ENCODE results near the gene AIFM3. TPM values are rescaled to one million over a fixed set of nuclear protein-coding genes. Genes with fewer than 3 reads are reported as not detected.
A peak's percentile ranks its signal among the peaks of the same experiment; 100 is the strongest.

AIFM3 gene
- total and polyA plus RNA-seq, 2 of the 13 experiments (the other 11 are each of a cell fraction or from before 2014, with no cell fraction given), result 9.0 to 15.3 TPM

DNA sequence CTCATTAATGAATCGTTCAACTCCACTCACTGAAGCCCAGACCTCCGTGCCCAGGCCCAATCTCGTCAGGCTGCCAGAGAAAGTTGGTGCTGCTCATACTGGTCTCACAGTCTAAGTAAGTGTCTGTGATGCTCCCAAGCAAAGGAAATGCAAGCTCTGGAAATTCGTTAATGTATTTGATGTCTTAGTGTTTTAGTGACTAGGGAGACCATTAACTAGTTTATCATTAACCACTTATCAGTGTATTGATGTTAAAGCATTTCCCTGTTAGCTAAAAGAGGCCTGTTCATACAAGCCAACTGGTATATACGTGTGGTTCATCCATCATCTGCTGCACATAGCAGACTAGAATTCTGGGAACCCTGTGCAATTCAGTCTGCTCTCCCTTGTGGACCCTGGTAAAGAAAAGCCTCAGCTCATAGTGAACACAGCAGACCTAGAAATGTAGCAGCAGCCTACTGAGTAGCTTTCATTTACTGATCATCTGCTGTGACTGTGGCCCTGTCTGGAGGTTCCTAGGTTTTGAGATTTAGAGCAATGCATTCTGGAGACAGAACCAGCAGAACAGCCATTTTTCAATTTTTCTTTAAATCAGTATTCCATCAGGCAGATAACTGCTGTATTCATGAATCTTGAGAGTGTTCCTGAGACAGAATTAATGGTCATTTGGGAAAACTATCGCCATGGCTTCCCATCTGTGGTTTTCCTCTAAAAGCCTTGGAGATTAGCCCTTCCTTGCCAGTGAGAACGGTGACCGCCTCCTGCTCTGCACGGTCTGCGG, 15.7 kb upstream of the AIFM3 start (continued):
- TF ChIP-seq, protein P1, sequence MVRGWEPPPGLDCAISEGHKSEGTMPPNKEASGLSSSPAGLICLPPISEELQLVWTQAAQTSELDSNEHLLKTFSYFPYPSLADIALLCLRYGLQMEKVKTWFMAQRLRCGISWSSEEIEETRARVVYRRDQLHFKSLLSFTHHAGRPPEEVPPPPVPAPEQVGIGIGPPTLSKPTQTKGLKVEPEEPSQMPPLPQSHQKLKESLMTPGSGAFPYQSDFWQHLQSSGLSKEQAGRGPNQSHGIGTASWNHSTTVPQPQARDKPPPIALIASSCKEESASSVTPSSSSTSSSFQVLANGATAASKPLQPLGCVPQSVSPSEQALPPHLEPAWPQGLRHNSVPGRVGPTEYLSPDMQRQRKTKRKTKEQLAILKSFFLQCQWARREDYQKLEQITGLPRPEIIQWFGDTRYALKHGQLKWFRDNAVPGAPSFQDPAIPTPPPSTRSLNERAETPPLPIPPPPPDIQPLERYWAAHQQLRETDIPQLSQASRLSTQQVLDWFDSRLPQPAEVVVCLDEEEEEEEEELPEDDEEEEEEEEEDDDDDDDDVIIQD (CRISPR knock-in tag; IDR thresholded peaks at IDR 0.05; ENCODE audit: low read depth), result no peak
- peak; percentile 4; the same call in 1 of the 2 replicates for TF ChIP-seq TAF1 (CRISPR knock-in tag; IDR thresholded peaks at IDR 0.05)
- no peak for TF ChIP-seq SP1 (IDR thresholded peaks at IDR 0.05)
- no peak for TF ChIP-seq SP1 (CRISPR knock-in tag; IDR thresholded peaks at IDR 0.05)
- TF ChIP-seq, protein P2, sequence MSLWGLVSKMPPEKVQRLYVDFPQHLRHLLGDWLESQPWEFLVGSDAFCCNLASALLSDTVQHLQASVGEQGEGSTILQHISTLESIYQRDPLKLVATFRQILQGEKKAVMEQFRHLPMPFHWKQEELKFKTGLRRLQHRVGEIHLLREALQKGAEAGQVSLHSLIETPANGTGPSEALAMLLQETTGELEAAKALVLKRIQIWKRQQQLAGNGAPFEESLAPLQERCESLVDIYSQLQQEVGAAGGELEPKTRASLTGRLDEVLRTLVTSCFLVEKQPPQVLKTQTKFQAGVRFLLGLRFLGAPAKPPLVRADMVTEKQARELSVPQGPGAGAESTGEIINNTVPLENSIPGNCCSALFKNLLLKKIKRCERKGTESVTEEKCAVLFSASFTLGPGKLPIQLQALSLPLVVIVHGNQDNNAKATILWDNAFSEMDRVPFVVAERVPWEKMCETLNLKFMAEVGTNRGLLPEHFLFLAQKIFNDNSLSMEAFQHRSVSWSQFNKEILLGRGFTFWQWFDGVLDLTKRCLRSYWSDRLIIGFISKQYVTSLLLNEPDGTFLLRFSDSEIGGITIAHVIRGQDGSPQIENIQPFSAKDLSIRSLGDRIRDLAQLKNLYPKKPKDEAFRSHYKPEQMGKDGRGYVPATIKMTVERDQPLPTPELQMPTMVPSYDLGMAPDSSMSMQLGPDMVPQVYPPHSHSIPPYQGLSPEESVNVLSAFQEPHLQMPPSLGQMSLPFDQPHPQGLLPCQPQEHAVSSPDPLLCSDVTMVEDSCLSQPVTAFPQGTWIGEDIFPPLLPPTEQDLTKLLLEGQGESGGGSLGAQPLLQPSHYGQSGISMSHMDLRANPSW (CRISPR knock-in tag; IDR thresholded peaks at IDR 0.05; ENCODE audit: borderline replicate concordance), result no peak
- TF ChIP-seq, protein P3, sequence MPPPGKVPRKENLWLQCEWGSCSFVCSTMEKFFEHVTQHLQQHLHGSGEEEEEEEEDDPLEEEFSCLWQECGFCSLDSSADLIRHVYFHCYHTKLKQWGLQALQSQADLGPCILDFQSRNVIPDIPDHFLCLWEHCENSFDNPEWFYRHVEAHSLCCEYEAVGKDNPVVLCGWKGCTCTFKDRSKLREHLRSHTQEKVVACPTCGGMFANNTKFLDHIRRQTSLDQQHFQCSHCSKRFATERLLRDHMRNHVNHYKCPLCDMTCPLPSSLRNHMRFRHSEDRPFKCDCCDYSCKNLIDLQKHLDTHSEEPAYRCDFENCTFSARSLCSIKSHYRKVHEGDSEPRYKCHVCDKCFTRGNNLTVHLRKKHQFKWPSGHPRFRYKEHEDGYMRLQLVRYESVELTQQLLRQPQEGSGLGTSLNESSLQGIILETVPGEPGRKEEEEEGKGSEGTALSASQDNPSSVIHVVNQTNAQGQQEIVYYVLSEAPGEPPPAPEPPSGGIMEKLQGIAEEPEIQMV (CRISPR knock-in tag; IDR thresholded peaks at IDR 0.05; ENCODE audit: low read depth), result no peak
- TF ChIP-seq SMC3 (IDR thresholded peaks at IDR 0.05; ENCODE audit: low read length), result no peak
- TF ChIP-seq, protein P4, sequence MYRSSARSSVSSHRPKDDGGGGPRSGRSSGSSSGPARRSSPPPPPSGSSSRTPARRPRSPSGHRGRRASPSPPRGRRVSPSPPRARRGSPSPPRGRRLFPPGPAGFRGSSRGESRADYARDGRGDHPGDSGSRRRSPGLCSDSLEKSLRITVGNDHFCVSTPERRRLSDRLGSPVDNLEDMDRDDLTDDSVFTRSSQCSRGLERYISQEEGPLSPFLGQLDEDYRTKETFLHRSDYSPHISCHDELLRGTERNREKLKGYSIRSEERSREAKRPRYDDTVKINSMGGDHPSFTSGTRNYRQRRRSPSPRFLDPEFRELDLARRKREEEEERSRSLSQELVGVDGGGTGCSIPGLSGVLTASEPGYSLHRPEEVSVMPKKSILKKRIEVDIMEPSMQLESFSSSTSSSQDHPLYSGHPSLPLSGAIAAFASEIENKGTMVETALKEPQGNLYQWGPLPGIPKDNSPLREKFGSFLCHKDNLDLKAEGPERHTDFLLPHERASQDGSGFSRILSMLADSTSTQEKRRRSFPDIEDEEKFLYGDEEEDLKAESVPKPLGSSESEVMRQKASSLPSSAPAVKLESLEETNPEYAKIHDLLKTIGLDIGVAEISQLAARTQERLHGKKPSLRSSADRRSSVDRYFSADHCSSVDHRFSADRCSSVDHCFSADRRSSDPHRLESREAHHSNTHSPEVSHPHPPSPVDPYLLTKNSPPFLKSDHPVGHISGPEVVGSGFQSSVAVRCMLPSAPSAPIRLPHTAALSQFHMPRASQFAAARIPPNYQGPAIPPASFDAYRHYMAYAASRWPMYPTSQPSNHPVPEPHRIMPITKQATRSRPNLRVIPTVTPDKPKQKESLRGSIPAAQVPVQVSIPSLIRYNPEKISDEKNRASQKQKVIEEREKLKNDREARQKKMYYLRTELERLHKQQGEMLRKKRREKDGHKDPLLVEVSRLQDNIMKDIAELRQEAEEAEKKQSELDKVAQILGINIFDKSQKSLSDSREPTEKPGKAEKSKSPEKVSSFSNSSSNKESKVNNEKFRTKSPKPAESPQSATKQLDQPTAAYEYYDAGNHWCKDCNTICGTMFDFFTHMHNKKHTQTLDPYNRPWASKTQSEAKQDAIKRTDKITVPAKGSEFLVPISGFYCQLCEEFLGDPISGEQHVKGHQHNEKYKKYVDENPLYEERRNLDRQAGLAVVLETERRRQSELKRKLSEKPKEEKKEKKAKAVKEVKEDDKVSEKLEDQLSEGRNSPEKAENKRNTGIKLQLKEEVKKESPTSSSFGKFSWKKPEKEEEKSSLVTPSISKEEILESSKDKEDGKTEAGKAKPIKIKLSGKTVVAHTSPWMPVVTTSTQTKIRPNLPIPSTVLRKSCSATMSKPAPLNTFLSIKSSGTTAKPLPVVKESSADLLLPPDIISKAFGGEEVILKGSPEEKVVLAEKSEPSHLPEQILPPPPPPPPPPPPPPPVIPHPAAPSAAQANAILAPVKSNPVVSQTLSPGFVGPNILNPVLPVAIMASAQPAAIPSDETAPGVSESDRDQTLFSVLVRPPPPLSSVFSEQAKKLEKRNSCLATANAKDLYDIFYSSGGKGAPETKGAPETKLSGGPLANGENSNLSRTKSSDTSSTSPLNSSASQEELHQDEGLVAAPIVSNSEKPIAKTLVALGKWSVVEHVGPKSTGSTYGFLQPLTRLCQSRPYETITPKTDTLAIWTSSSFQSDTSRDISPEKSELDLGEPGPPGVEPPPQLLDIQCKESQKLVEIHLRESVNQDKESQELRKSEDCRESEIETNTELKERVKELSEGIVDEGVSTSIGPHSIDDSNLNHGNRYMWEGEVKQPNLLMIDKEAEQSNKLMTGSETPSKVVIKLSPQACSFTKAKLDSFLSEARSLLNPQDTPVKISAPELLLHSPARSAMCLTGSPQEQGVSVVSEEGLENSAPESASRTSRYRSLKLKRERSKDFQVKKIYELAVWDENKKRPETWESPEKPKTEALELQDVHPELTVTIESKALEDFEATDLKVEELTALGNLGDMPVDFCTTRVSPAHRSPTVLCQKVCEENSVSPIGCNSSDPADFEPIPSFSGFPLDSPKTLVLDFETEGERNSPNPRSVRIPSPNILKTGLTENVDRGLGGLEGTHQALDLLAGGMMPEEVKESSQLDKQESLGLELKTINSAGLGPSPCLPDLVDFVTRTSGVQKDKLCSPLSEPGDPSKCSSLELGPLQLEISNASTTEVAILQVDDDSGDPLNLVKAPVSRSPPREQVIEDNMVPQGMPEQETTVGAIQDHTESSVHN (CRISPR knock-in tag; IDR thresholded peaks at IDR 0.05), result no peak
- TF ChIP-seq ZNF850 (CRISPR knock-in tag; conservative IDR thresholded peaks at IDR 0.05), result no peak
- TF ChIP-seq, protein P5, sequence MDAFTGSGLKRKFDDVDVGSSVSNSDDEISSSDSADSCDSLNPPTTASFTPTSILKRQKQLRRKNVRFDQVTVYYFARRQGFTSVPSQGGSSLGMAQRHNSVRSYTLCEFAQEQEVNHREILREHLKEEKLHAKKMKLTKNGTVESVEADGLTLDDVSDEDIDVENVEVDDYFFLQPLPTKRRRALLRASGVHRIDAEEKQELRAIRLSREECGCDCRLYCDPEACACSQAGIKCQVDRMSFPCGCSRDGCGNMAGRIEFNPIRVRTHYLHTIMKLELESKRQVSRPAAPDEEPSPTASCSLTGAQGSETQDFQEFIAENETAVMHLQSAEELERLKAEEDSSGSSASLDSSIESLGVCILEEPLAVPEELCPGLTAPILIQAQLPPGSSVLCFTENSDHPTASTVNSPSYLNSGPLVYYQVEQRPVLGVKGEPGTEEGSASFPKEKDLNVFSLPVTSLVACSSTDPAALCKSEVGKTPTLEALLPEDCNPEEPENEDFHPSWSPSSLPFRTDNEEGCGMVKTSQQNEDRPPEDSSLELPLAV (CRISPR knock-in tag; conservative IDR thresholded peaks at IDR 0.05; ENCODE audit: low read depth), result no peak
- TF ChIP-seq ZNF224 (CRISPR knock-in tag; IDR thresholded peaks at IDR 0.05), result no peak
- peak; percentile 88 for TF ChIP-seq MED1 (CRISPR knock-in tag; IDR thresholded peaks at IDR 0.05)
- 0 out of 2 replicates have a peak, but pooled peaks have one; percentile 6 for TF ChIP-seq MTA1 (CRISPR knock-in tag; IDR thresholded peaks at IDR 0.05; ENCODE audit: borderline replicate concordance)
